ENCODE measurements around the gene POLR2C.

The POLR2C gene

DNA sequence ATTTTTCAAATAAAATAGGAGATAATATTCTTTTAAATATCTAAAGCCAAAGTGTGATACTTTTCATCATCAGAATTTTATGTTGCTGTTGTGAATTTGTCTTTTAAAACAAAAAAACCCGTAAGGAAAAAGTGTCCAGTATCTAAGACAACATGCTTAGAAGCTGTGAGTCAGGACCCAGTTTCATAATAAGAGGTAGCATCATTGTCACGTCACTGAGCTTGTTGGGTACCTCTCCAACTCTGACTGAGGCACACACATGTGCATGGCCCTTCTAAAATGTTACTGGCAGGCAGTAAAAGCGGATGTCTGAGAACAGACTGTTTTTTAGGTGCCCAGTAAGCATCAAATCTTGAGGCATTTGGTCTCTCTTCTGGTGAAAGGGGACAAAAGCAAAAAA lies 17.8 kb upstream of the POLR2C start:
- no peak for TF ChIP-seq Cebpa-rat (IDR thresholded peaks at IDR 0.05)
- Histone ChIP-seq H3K27me3 (no peaks in the 10 kb centered on the region), H3K4me1 (peaks cover 16 to 36% (median 28%) of the 10 kb centered on the region in 10 experiments), H3K4me2 (0 out of 22 replicates have a peak overlapping the region, but pooled peaks of 1 of the 11 experiments have one; percentile 97), H3K9ac (0 out of 22 replicates have a peak overlapping the region, but pooled peaks of 1 of the 11 experiments have one; percentile 7), H3K4me3 (no peak overlapping the region), H4K20me1 (peaks cover 0 to 24% (median 0%) of the 10 kb centered on the region in 11 experiments; a peak in 6 of 22 replicates), H3K27ac (no peak overlapping the region), H3K9me3 (replicated peaks in 1 of 11) (peaks cover 24 to 40% (median 31%) of the 10 kb centered on the region in 11 experiments), H3K36me3 (peaks cover 35 to 45% (median 43%) of the 10 kb centered on the region in 11 experiments)

DNA sequence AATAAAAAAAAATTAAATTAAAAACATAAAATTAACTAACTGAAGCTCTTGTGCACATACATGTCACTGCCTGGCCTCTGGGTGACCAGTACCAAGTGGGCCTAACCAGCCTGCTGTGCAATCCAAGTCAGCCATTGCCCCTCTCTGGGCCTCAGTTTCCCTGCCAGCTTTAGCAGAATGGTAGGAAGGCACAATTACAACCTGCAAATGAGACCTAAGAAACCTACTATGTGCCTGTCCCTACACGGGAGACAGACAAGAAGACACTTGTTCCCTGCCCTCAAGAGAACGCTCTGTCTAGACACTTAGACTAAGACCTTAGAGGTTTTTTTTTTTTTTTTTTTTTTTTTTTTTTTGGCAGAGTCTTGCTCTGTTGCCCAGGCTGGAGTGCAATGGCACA lies 17.0 kb upstream of the POLR2C start:
- Histone ChIP-seq H3K9ac (peak overlapping the region in 3 of 11 experiments; percentile 1 to 99 (median 95); a peak in 1 of 22 replicates), H3K4me3 (no peak overlapping the region), H3K27ac (no peak overlapping the region), H3K36me3 (peaks cover 27 to 40% (median 35%) of the 10 kb centered on the region in 11 experiments), H3K4me1 (peaks cover 16 to 36% (median 28%) of the 10 kb centered on the region in 10 experiments), H3K27me3 (no peaks in the 10 kb centered on the region), H3K9me3 (replicated peaks in 1 of 11) (peaks cover 16 to 32% (median 23%) of the 10 kb centered on the region in 11 experiments), H4K20me1 (peaks cover 0 to 24% (median 0%) of the 10 kb centered on the region in 11 experiments; a peak in 6 of 22 replicates), H3K4me2 (peak overlapping the region in 9 of 11 experiments; percentile 7 to 98 (median 93); a peak in 14 of 22 replicates)
- TF ChIP-seq Cebpa-rat (IDR thresholded peaks at IDR 0.05), result no peak

DNA sequence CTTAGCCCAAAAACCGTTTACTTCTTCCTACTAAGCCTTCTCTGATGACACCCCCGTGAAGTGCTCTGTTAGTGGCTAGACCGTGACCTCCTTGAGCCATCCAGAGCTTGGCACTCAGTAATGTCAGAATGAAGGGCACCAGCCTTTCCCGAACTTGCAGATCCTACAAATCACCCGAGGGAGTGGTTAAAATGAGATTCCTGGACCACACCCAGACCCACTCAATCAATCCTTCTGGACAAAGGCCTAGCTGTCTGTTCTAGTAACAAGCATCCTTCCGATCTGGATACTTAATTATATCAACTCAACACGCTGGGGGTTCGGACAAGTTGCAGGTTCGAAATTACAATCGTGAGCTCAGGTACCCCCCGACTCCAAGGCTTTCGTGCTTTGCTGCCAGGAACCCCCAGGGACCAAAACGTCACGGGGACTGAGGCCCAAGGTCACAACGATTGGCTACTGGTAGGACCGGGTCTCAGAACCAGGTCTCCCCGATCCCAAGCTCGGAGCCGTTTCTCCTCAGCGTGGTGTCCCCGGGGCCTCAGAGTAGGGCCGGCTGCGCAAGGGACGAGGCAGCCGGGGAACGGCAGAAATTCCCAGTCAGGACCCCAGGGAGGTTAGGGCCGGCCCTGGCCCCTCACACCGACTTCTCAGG lies 15.8 kb upstream of the POLR2C start:
- H3K27me3 ChIP-seq, result no peaks in the 10 kb centered on the region
- H3K4me1 ChIP-seq, result peaks cover 16 to 36% (median 28%) of the 10 kb centered on the region in 10 experiments
- H3K4me2 ChIP-seq, result peak overlapping the region; percentile 78 to 98 (median 93)
- peaks cover 25 to 40% (median 33%) of the 10 kb centered on the region in 11 experiments for H3K36me3 ChIP-seq
- H4K20me1 ChIP-seq, result peaks cover 0 to 24% (median 0%) of the 10 kb centered on the region in 11 experiments; a peak in 6 of 22 replicates
- peak overlapping the region; percentile 90 to 96 (median 92) for H3K27ac ChIP-seq
- TF ChIP-seq Cebpa-rat (IDR thresholded peaks at IDR 0.05), result no peak
- H3K9me3 ChIP-seq (replicated peaks in 1 of 11), result peaks cover 5 to 20% (median 11%) of the 10 kb centered on the region in 11 experiments; a peak in 21 of 22 replicates
- H3K9ac ChIP-seq, result peak overlapping the region; percentile 91 to 99 (median 96)
- H3K4me3 ChIP-seq, result peak overlapping the region; percentile 80 to 96 (median 88)

DNA sequence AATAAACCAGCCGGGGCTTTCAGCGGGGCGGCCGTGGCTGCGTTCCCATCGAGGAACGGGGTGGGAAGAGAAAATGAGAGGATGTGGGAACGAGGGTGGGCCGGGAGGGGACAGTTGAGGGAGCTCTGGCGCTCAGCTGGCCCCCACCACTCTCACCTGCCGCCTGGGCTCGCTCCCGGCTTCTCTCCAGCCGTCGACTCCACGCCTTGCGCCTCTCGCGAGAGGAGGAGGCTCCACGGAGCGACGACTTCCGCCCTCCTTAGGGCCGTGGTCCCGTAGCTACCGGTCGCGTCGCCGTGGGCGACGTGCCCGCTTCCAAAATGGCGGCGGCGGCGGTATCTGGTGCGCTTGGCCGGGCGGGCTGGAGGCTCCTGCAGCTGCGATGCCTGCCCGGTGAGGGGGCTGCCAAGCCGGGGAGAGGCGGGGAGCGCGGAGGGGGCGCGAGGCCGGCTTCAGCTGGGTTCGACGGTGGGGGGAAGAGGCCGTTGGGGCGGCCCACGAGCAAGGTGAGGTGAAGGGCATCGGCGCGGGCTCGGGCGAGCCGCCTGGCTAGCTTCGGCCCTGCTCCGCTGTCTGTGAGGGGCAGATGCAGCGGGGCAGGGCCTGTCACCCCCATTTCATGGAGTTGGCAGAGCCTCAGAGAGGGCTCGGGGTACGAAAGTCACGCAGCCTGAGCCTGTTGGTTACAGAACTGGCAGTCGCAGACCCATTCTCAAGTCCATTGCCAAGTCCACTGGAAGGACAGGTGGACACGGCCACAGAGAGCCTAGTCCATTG lies 15.1 kb upstream of the POLR2C start, which contains the start of the genes CIAPIN1 and COQ9:
Gene CIAPIN1 (minus strand): TSS at position 200 of the 777 bp plus-strand sequence. CDS start 6,457 bp downstream, outside the sequence.
Gene COQ9 (plus strand): TSS at position 294 of the 777 bp plus-strand sequence. CDS start 27 bp downstream, at position 321.
- Histone ChIP-seq H3K4me1 (peaks cover 16 to 36% (median 28%) of the 10 kb centered on the region in 10 experiments), H3K27me3 (no peaks in the 10 kb centered on the region), H3K36me3 (peaks cover 27 to 40% (median 33%) of the 10 kb centered on the region in 11 experiments), H3K9me3 (replicated peaks in 1 of 11) (peaks cover 0 to 13% (median 4%) of the 10 kb centered on the region in 11 experiments; a peak in 18 of 22 replicates), H4K20me1 (peaks cover 0 to 24% (median 0%) of the 10 kb centered on the region in 11 experiments; a peak in 5 of 22 replicates), H3K9ac (peak within 1 kb of the TSS; percentile 91 to 99 (median 96)), H3K4me2 (peak within 1 kb of the TSS; percentile 84 to 98 (median 94)), H3K4me3 (peak within 1 kb of the TSS; percentile 80 to 96 (median 88)), H3K27ac (peak within 1 kb of the TSS; percentile 90 to 96 (median 92))
- TF ChIP-seq Cebpa-rat (IDR thresholded peaks at IDR 0.05), result no peak

DNA sequence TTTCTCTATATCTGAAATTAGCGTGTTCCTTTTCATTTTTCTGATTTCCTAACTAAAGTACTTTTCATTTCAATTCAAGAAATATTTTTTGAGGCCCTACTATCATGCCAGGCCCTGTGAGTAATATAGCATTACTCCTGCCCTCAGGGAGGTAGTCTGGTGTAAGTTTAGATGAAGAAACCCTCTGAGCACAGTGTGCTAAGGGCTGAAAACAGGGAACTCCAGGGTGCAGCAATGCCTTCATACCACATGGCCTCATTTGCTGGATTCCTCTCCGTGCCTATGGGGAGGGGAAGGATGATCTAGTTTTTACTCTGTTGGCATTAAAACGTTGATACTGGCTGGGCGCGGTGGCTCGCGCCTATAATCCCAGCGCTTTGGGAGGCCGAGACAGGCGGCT lies 10.5 kb upstream of the POLR2C start:
- TF ChIP-seq Cebpa-rat (IDR thresholded peaks at IDR 0.05), result no peak
- no peak overlapping the region for H3K4me3 ChIP-seq
- no peak overlapping the region for H3K4me2 ChIP-seq
- H3K9ac ChIP-seq, result no peak overlapping the region
- no peaks in the 10 kb centered on the region for H3K9me3 ChIP-seq (replicated peaks in 1 of 11)
- peaks cover 61 to 69% (median 64%) of the 10 kb centered on the region in 11 experiments for H3K36me3 ChIP-seq
- peaks cover 7 to 16% (median 13%) of the 10 kb centered on the region in 10 experiments for H3K4me1 ChIP-seq
- no peaks in the 10 kb centered on the region for H3K27me3 ChIP-seq
- no peak overlapping the region for H3K27ac ChIP-seq
- H4K20me1 ChIP-seq, result no peaks in the 10 kb centered on the region

DNA sequence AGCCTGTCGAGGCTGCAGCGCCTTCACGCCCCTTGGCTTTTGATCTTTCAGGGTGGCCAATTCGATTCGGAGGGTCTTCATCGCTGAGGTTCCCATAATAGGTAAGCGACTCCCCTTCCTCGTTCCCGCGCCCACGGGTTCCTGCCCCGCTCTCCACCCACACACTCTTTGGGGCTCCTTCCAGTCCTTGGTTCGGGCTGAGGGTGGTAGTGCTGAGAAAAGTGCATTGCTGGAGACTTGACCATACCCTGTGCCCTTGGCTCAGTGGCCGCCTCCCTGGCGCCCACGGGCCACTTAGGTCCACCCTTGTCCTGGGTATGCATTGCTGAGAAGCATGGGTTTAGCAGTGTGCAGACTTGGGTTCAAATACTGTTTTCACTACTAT lies 491 bp downstream of the POLR2C start:
- H3K27me3 ChIP-seq, result no peaks in the 10 kb centered on the region
- H3K9me3 ChIP-seq (replicated peaks in 1 of 11), result no peaks in the 10 kb centered on the region
- H3K4me2 ChIP-seq, result peak overlapping the region; percentile 89 to 97 (median 92)
- no peak for TF ChIP-seq Cebpa-rat (IDR thresholded peaks at IDR 0.05)
- peak overlapping the region; percentile 78 to 90 (median 85) for H3K9ac ChIP-seq
- peaks cover 72 to 83% (median 80%) of the 10 kb centered on the region in 11 experiments for H3K36me3 ChIP-seq
- peak overlapping the region; percentile 62 to 78 (median 70); a peak in 21 of 22 replicates for H3K27ac ChIP-seq
- H4K20me1 ChIP-seq, result peaks cover 0 to 47% (median 30%) of the 10 kb centered on the region in 11 experiments; a peak in 18 of 22 replicates
- H3K4me3 ChIP-seq, result peak overlapping the region; percentile 76 to 90 (median 82)
- peaks cover 10 to 18% (median 13%) of the 10 kb centered on the region in 10 experiments for H3K4me1 ChIP-seq

DNA sequence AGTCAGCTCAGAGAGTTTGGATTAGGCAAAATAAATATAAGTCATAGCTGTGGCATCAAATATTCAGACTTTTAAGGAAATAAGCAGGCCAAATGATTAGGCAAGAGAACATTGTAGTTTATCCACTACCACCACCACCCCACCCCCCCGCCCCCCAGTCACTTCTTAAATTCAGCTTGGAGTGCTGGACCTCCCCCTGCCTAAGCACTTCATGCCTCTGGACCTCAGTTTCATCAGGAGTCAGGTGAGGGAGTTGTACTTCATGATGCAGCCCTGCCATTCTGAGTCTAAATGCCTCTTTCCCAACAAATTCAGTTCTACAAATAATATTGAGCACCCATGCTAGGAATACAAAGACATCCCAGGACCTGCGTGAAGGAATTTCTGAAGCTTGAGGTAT lies 2.0 kb downstream of the POLR2C start:
- Histone ChIP-seq H3K27ac (no peak overlapping the region), H3K36me3 (peaks cover 72 to 83% (median 80%) of the 10 kb centered on the region in 11 experiments)

DNA sequence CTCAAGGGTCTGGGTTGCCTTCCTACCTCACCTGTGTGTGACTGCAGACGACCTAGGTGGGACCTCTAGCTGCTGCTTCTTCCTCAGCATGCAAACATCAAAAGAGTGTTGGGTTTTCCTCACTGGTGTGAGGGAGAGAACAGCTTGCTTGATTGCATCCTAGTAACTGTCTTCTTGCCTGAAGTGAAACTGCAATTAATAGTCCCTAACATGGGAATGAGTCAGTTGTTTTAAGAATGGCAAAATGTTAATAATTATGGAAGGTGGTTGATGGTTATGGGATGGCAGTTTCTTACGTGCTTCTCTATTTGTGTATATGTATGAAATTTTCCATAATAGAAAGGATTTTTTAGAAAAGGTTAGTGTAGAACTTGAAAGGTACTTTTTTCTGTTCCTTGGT lies 5.9 kb downstream of the POLR2C start:
- H4K20me1 ChIP-seq, result peaks cover 3 to 91% (median 57%) of the 10 kb centered on the region in 11 experiments; a peak in 20 of 22 replicates

More for the DNA sequence above, 2.0 kb downstream of the POLR2C start:
- Histone ChIP-seq H3K4me1 (peaks cover 10 to 18% (median 13%) of the 10 kb centered on the region in 10 experiments), H3K9me3 (replicated peaks in 1 of 11) (no peaks in the 10 kb centered on the region), H4K20me1 (peaks cover 3 to 62% (median 34%) of the 10 kb centered on the region in 11 experiments; a peak in 19 of 22 replicates), H3K27me3 (no peaks in the 10 kb centered on the region), H3K4me3 (no peak overlapping the region), H3K4me2 (no peak overlapping the region), H3K9ac (peak overlapping the region in 3 of 11 experiments; percentile 21 to 90 (median 84); a peak in 3 of 22 replicates)
- no peak for TF ChIP-seq Cebpa-rat (IDR thresholded peaks at IDR 0.05)

More for the DNA sequence above, 5.9 kb downstream of the POLR2C start:
- no peak for TF ChIP-seq Cebpa-rat (IDR thresholded peaks at IDR 0.05)
- Histone ChIP-seq H3K9ac (no peak overlapping the region), H3K4me2 (no peak overlapping the region), H3K36me3 (peaks cover 89 to 98% (median 94%) of the 10 kb centered on the region in 11 experiments), H3K9me3 (replicated peaks in 1 of 11) (no peaks in the 10 kb centered on the region), H3K27ac (no peak overlapping the region), H3K27me3 (no peaks in the 10 kb centered on the region), H3K4me1 (peaks cover 22 to 42% (median 26%) of the 10 kb centered on the region in 10 experiments), H3K4me3 (no peak overlapping the region)
